ENCODE data around the gene MYCL. TPM values are rescaled to one million over a fixed set of nuclear protein-coding genes. Genes with fewer than 3 reads are reported as not detected.
A peak's percentile ranks its signal among the peaks of the same experiment; 100 is the strongest.

The MYCL gene
- total RNA-seq, 6 experiments from 2014 or later = 0.75 to 20.5 (median 6.1) TPM

DNA sequence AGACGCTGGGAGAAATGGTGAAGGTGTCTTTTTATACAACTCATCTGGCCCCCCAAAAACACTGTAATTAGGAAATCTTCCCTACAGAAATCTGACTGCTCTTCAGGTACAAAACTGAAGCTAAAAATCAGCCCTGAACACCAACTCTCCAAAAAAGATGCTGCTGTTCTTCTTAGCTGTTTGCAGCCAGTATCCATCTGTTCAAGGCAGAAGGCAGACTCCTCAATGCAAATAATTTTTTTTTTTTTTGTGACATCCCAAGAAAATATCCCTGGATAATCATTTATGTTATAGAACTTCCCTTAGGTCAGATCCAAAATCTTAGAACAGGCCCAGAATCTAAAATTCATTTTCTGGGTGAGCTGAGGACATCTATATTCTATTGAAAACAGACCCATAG, 54.9 kb downstream of the MYCL start:
- Histone ChIP-seq H3K9me3 (no peaks in the 10 kb centered on the region), H3K27me3 (no peaks in the 10 kb centered on the region), H3K27ac (no peak overlapping the region), H3K4me3 (no peak overlapping the region), H3K36me3 (no peaks in the 10 kb centered on the region), H3K4me1 (peaks cover 0 to 28% (median 6%) of the 10 kb centered on the region in 4 donors)
- TF ChIP-seq, protein P1, sequence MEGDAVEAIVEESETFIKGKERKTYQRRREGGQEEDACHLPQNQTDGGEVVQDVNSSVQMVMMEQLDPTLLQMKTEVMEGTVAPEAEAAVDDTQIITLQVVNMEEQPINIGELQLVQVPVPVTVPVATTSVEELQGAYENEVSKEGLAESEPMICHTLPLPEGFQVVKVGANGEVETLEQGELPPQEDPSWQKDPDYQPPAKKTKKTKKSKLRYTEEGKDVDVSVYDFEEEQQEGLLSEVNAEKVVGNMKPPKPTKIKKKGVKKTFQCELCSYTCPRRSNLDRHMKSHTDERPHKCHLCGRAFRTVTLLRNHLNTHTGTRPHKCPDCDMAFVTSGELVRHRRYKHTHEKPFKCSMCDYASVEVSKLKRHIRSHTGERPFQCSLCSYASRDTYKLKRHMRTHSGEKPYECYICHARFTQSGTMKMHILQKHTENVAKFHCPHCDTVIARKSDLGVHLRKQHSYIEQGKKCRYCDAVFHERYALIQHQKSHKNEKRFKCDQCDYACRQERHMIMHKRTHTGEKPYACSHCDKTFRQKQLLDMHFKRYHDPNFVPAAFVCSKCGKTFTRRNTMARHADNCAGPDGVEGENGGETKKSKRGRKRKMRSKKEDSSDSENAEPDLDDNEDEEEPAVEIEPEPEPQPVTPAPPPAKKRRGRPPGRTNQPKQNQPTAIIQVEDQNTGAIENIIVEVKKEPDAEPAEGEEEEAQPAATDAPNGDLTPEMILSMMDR (IDR thresholded peaks at IDR 0.05) = no peak
- TF ChIP-seq POLR2A (IDR thresholded peaks at IDR 0.05) = no peak
- no peak for ATAC-seq
- WGBS (ENCODE audit: insufficient coverage, low coverage, low lambda C conversion rate, missing lambda C conversion rate) = 100% methylated on average over 1 of the region's 1 CpG
- intact Hi-C loops (cut with DNase I) = no loop called here
- DNase-seq = no peak

DNA sequence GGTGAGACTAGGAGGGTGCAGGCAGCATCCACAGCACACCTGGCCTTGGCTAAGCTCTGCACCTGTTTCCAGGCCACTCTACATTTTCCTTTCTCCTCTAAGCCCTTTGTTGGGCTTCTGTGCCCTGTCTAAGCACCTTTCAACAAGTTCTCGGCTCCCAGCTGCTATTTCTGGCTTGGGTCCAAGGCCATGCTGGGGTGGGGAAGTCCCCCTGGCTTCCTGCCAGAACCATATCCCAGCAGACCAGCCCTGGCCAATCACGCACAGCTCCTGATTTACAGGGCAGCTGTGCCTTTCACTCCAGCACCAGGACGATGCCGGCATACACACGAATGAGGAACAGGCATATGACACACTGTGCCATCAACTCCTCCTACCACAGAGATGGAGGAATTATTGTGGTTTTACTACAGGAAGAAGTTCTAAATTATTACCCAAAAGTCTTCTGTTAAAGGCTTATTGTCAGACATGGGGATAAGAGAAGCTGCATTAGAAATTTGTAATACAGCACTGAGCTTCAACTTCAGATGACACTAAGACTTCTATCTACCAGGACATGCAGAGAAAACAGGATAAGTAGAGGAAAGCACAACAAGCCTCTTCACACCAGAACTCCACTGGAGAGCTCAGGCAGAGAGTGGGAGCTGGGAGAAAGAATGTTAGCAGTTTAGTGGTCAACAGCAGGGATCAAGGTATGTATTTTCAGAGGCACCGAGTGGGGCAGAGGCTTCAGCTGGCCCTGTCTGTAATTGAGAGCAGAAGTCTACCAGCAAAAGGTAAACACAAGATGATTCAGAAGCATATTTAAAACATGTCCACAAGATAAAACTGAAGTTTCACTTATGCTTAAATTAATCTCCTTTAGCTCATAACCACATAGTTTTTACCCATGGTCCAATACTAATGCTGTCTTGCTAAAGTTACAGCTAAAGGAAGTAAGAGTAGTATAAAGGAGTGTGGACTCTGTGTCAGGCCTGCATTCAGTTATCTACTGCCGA, 55.8 kb downstream of the MYCL start:
- H3K9me3 ChIP-seq = no peaks in the 10 kb centered on the region
- H3K27ac ChIP-seq = no peak overlapping the region
- no peaks in the 10 kb centered on the region for H3K27me3 ChIP-seq
- no peak for TF ChIP-seq POLR2A (IDR thresholded peaks at IDR 0.05)
- TF ChIP-seq, protein P1 (IDR thresholded peaks at IDR 0.05) = no peak
- peaks cover 0 to 6% (median under 1%) of the 10 kb centered on the region in 4 donors for H3K36me3 ChIP-seq
- H3K4me1 ChIP-seq = peaks cover 0 to 19% (median 2%) of the 10 kb centered on the region in 4 donors
- ATAC-seq = peak; percentile 75 to 92 (median 76)
- 22% methylated on average over 7 of the region's 7 CpGs for WGBS (ENCODE audit: insufficient coverage, low coverage, low lambda C conversion rate, missing lambda C conversion rate)
- H3K4me3 ChIP-seq = no peak overlapping the region
- DNase-seq = peak; percentile 67 to 82 (median 71)
- intact Hi-C loops (cut with DNase I) = no loop called here

Small RNA genes within 50 kb of the gene (small RNA-seq; reads per million reads assigned to genes)
- gene RF00019 = 0 reads per million in 2 experiments

Other genes with a start within 250 kb of the MYCL start
- gene NT5C1A, start 229.8 kb downstream of the MYCL start, total RNA-seq = not detected
- not detected for gene HPCAL4, start 210.5 kb downstream of the MYCL start, total RNA-seq
- 10 to 100 TPM; 16.2 to 24.9 (median 20.7) TPM for gene PPIE, start 163.0 kb downstream of the MYCL start, total RNA-seq
- 1 to 10 TPM in 2 of 6 experiments, under 1 TPM in 3, not detected in 1; 0.12 to 2.4 (median 0.35) TPM for gene OXCT2, start 130.6 kb downstream of the MYCL start, total RNA-seq
- gene BMP8B, start 113.1 kb downstream of the MYCL start, total RNA-seq = 1 to 10 TPM in 2 of 6 experiments, under 1 TPM in 4; 0.04 to 2.2 (median 0.79) TPM
- 10 to 100 TPM in 1 of 6 experiments, 1 to 10 TPM in 5; 5.1 to 10.3 (median 7.0) TPM for gene TRIT1, start 18.4 kb downstream of the MYCL start, total RNA-seq
- gene MFSD2A, start 53.2 kb upstream of the MYCL start, total RNA-seq = 100 to 1,000 TPM in 3 of 6 experiments, 10 to 100 TPM in 3; 44.3 to 292 (median 113) TPM
- gene CAP1, start 138.8 kb upstream of the MYCL start, total RNA-seq = 100 to 1,000 TPM in 5 of 6 experiments, 10 to 100 TPM in 1; 93.1 to 152 (median 128) TPM
- gene PPT1, start 195.3 kb upstream of the MYCL start, total RNA-seq = 10 to 100 TPM; 16.5 to 47.8 (median 33.1) TPM

Measured in right lobe of liver (tissue), 6 donors.